ENCODE measurements around the gene SMIM31. TPM values are rescaled to one million over a fixed set of nuclear protein-coding genes. Genes with fewer than 3 reads are reported as not detected.

Gene SMIM31
- total RNA-seq, 6 experiments from 2014 or later, result not detected

DNA sequence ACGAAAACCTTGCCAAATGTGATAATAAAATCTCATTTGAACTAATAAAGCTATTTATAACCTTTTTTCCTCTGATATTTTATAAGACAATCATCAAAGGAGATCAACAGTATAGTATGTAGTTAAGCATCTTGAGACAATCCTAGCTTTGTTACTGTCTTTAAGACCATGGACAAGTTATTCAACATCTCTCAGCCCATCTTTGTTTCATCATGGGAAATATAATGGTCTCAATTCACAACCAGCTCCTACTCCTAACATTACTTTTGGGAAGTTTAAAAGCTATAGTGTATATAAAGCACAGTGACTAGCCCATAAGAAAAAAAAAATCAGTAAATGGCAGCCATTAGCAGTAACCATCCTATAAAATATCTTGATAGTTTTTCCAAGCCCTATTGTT, 65.4 kb downstream of the SMIM31 start:
- Mint-ChIP-seq H3K4me3 (no peak overlapping the region), H3K27ac (no peak overlapping the region), H3K27me3 (ENCODE audit: insufficient read depth) (no peaks in the 10 kb centered on the region; the same call in 1 of the 2 replicates), H3K4me1 (ENCODE audit: low read depth) (no peaks in the 10 kb centered on the region), H3K9me3 (peaks cover 14% of the 10 kb centered on the region), H3K36me3 (ENCODE audit: low read depth) (0 out of 2 replicates have a peak, but pooled peaks cover 5% of the 10 kb centered on the region)
- no peak for DNase-seq
- TF ChIP-seq, protein P1, sequence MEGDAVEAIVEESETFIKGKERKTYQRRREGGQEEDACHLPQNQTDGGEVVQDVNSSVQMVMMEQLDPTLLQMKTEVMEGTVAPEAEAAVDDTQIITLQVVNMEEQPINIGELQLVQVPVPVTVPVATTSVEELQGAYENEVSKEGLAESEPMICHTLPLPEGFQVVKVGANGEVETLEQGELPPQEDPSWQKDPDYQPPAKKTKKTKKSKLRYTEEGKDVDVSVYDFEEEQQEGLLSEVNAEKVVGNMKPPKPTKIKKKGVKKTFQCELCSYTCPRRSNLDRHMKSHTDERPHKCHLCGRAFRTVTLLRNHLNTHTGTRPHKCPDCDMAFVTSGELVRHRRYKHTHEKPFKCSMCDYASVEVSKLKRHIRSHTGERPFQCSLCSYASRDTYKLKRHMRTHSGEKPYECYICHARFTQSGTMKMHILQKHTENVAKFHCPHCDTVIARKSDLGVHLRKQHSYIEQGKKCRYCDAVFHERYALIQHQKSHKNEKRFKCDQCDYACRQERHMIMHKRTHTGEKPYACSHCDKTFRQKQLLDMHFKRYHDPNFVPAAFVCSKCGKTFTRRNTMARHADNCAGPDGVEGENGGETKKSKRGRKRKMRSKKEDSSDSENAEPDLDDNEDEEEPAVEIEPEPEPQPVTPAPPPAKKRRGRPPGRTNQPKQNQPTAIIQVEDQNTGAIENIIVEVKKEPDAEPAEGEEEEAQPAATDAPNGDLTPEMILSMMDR (IDR thresholded peaks at IDR 0.05), result no peak

DNA sequence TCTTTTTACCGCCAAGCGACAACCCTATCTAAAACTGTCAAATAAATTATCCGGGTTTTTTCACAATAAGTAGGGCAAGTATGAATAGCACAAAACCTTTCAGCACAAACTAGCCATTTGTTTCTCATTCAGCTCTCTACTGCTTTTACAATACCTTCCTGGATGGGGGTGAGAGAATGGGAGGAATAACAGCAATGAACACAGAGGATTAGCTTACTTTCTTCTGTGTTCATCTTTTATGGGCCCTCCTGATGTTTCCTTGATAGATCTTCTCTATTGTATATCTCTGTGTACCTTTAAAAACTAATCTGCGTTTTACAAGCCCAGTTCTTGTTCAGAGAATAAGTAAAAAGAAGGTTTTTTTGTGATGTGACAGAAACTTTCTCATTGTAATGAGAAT, 67.8 kb downstream of the SMIM31 start:
- DNase-seq, result no peak
- TF ChIP-seq, protein P1 (IDR thresholded peaks at IDR 0.05), result no peak
- H3K36me3 Mint-ChIP-seq (ENCODE audit: low read depth), result no peaks in the 10 kb centered on the region
- H3K4me1 Mint-ChIP-seq (ENCODE audit: low read depth), result no peaks in the 10 kb centered on the region
- H3K27me3 Mint-ChIP-seq (ENCODE audit: insufficient read depth), result no peaks in the 10 kb centered on the region
- peaks cover 7% of the 10 kb centered on the region for H3K9me3 Mint-ChIP-seq
- no peak overlapping the region for H3K27ac Mint-ChIP-seq
- no peak overlapping the region for H3K4me3 Mint-ChIP-seq

DNA sequence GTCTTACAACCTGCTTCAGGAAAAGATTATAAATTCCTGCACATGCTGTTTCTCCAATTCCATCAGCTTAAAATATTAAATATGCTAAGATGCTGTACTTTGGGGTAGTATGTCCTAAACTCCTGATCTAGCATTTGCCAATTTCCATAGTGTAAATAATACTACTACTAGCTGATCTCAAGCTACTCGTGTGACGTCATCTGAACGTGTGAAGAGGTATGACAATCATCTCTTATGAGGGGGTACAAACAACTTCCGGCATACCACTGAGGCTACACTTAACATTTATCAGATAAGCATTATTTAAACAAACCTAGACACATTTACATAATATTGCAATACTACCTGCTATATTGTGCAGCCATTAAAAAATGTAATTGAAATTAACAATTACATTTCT, 70.7 kb downstream of the SMIM31 start:
- H3K4me1 Mint-ChIP-seq (ENCODE audit: low read depth), result no peaks in the 10 kb centered on the region
- no peak overlapping the region for H3K27ac Mint-ChIP-seq
- H3K27me3 Mint-ChIP-seq (ENCODE audit: insufficient read depth), result no peaks in the 10 kb centered on the region
- no peak for DNase-seq
- TF ChIP-seq, protein P1 (IDR thresholded peaks at IDR 0.05), result no peak
- no peak overlapping the region for H3K4me3 Mint-ChIP-seq
- H3K36me3 Mint-ChIP-seq (ENCODE audit: low read depth), result no peaks in the 10 kb centered on the region
- peaks cover 16% of the 10 kb centered on the region for H3K9me3 Mint-ChIP-seq

DNA sequence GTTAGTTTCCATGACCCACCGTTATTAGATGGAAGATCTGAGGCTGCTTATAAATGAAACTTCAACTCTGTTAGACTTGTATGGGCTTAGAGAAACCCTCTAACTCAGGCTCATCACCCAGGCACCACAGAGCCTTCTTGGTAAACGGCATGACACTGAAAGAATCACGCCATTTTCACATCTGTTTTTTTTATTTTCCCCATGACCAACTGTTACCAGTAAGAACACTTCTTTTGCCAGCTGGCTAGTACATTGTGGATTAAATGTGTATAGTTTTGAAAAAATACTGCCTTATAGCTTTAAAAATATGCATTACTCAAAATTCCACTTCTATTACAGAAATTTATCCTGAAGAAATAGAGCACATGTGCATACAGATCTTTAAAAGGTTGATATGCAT, 75.0 kb downstream of the SMIM31 start:
- no peaks in the 10 kb centered on the region for H3K4me1 Mint-ChIP-seq (ENCODE audit: low read depth)
- TF ChIP-seq, protein P1 (IDR thresholded peaks at IDR 0.05), result no peak
- H3K27me3 Mint-ChIP-seq (ENCODE audit: insufficient read depth), result no peaks in the 10 kb centered on the region
- no peak for DNase-seq
- no peaks in the 10 kb centered on the region for H3K36me3 Mint-ChIP-seq (ENCODE audit: low read depth)
- H3K4me3 Mint-ChIP-seq, result no peak overlapping the region
- peaks cover 13% of the 10 kb centered on the region; the same call in 1 of the 2 replicates for H3K9me3 Mint-ChIP-seq
- H3K27ac Mint-ChIP-seq, result no peak overlapping the region

DNA sequence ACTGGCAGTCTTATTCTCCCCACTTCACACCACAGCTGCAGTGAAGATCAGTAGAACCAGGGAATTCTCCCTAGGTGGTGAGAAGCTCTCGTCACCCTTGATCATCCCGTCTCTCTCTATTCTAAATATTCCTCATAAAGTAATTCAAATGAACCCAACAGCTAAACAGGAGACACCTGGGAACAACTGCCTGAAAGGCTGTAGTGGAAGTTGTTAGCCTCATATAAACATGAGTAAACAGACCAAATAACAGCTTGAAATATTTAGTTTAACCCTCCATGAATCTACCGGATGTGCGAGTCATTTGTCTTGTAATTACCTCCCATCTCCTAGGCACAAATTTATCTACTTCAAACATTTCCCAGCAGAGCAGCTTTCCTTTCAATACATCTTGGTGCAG, 92.6 kb downstream of the SMIM31 start:
- DNase-seq, result no peak
- Mint-ChIP-seq H3K27me3 (ENCODE audit: insufficient read depth) (no peaks in the 10 kb centered on the region), H3K36me3 (ENCODE audit: low read depth) (no peaks in the 10 kb centered on the region), H3K27ac (no peak overlapping the region), H3K9me3 (peaks cover 31% of the 10 kb centered on the region), H3K4me3 (no peak overlapping the region), H3K4me1 (ENCODE audit: low read depth) (no peaks in the 10 kb centered on the region)
- TF ChIP-seq, protein P1 (IDR thresholded peaks at IDR 0.05), result no peak

DNA sequence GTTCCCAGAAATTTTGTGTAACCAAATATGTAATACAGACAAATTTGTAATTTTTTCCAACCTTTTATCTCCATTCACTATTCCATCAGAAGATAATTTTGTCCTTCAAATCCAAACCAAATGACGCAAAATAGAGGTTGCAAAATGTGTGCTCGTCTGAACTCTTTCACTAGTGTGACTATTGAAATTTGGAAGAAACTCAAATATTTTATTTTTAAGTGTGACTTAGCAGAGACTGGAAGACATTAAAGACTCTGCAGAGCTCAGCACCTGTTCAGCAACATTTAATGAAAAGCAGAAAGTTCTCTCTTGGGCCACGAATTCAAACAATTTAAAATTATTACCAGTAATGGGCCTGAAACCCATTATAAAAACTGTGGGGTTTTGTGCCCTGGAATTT, 93.1 kb downstream of the SMIM31 start:
- DNase-seq, result no peak
- TF ChIP-seq, protein P1 (IDR thresholded peaks at IDR 0.05), result no peak
- H3K36me3 Mint-ChIP-seq (ENCODE audit: low read depth), result no peaks in the 10 kb centered on the region
- peaks cover 35% of the 10 kb centered on the region for H3K9me3 Mint-ChIP-seq
- no peak overlapping the region for H3K27ac Mint-ChIP-seq
- H3K4me3 Mint-ChIP-seq, result no peak overlapping the region
- H3K4me1 Mint-ChIP-seq (ENCODE audit: low read depth), result no peaks in the 10 kb centered on the region
- H3K27me3 Mint-ChIP-seq (ENCODE audit: insufficient read depth), result no peaks in the 10 kb centered on the region

All from HFFc6 (cell line).